Liver (tissue), 9 donors: ENCODE data around the gene ENOSF1. TPM values are rescaled to one million over a fixed set of nuclear protein-coding genes. Genes with fewer than 3 reads are reported as not detected.

Experiments
- DNase-seq: peaks from one replicate; pipeline ENCODE4 v3.0.0-alpha.2; 2017; ENCODE audit warnings: low spot score
- H3K27ac ChIP-seq, 2 donors: one replicate each; pipeline ENCODE4 v1.7.0; 2013; ENCODE audit warnings: inconsistent platforms in 2 of 2, low read length in 2 of 2, control low read depth in 1 of 2, low read depth in 1 of 2, mild to moderate bottlenecking in 1 of 2
- H3K27me3 ChIP-seq, 4 donors: one replicate each; pipeline versions ENCODE4 v1.6.1 to v1.7.0; 2013; ENCODE audit warnings: low read length in 3 of 4, inconsistent platforms in 1 of 4, mild to moderate bottlenecking in 1 of 4, moderate library complexity in 1 of 4; ENCODE audit not compliant: control insufficient read depth in 4 of 4, insufficient read depth in 4 of 4
- H3K36me3 ChIP-seq, 4 donors: one replicate each; pipeline versions ENCODE4 v1.6.1 to v1.7.0; 2013; ENCODE audit warnings: low read length in 3 of 4, mild to moderate bottlenecking in 3 of 4, low read depth in 1 of 4, moderate library complexity in 1 of 4; ENCODE audit not compliant: control insufficient read depth in 4 of 4, insufficient read depth in 3 of 4
- H3K4me1 ChIP-seq, 4 donors: one replicate each; pipeline versions ENCODE4 v1.6.1 to v1.7.0; 2013; ENCODE audit warnings: low read length in 3 of 4, mild to moderate bottlenecking in 3 of 4, moderate library complexity in 1 of 4; ENCODE audit not compliant: control insufficient read depth in 4 of 4, insufficient read depth in 4 of 4
- H3K4me3 ChIP-seq, 3 donors: one replicate each; pipeline versions ENCODE4 v1.6.1 to v1.7.0; 2013; ENCODE audit warnings: low read length in 3 of 3, control low read depth in 1 of 3, low read depth in 1 of 3, mild to moderate bottlenecking in 1 of 3
- H3K9ac ChIP-seq, 2 donors: one replicate each; pipeline ENCODE4 v1.7.0; 2013; ENCODE audit warnings: low read length in 2 of 2, mild to moderate bottlenecking in 2 of 2, moderate library complexity in 2 of 2, control low read depth in 1 of 2, low read depth in 1 of 2
- H3K9me3 ChIP-seq, 4 donors: one replicate each; pipeline versions ENCODE4 v1.6.1 to v1.7.0; 2013; ENCODE audit warnings: low read length in 3 of 4; ENCODE audit not compliant: control insufficient read depth in 4 of 4
- ATF3 ChIP-seq: IDR thresholded peaks from 2 replicates; pipeline ENCODE4 v1.6.1; 2016; ENCODE audit warnings: antibody characterized with exemption
- EGR1 ChIP-seq, 2 donors: IDR thresholded peaks; 2 replicates each; pipeline ENCODE4 v1.6.1; 2016 to 2018; ENCODE audit warnings: antibody characterized with exemption in 2 of 2, low read depth in 2 of 2
- FOXA2 ChIP-seq: IDR thresholded peaks from 2 replicates; pipeline ENCODE4 v1.6.1; 2016; ENCODE audit warnings: antibody characterized with exemption
- JUND ChIP-seq, 2 donors: IDR thresholded peaks; 2 replicates each; pipeline ENCODE4 v1.6.1; 2016; ENCODE audit warnings: antibody characterized with exemption in 2 of 2
- NR2F2 ChIP-seq: IDR thresholded peaks from 2 replicates; pipeline ENCODE4 v1.6.1; 2016; ENCODE audit warnings: antibody characterized with exemption
- RXRA ChIP-seq, 2 donors: IDR thresholded peaks; 2 replicates each; pipeline ENCODE4 v1.6.1; 2017 to 2018; ENCODE audit warnings: antibody characterized with exemption in 2 of 2, mild to moderate bottlenecking in 1 of 2
- SP1 ChIP-seq: IDR thresholded peaks from 2 replicates; pipeline ENCODE4 v1.6.1; 2018; ENCODE audit warnings: antibody characterized with exemption, mild to moderate bottlenecking
- TAF1 ChIP-seq: conservative IDR thresholded peaks from 2 replicates; pipeline ENCODE4 v1.6.1; 2016; ENCODE audit warnings: antibody characterized with exemption, mild to moderate bottlenecking
- ZBTB33 ChIP-seq: IDR thresholded peaks from 2 replicates; pipeline ENCODE4 v1.6.1; 2016; ENCODE audit warnings: antibody characterized with exemption
- WGBS: extraction: QIAGEN DNeasy Blood & Tissue Kit; methylation state at CpG from one replicate; pipeline ENCODE4 v1.1.7; 2013; 5-methylcytosine and 5-hydroxymethylcytosine counted together
- polyA plus RNA-seq, 2 donors: library from polyadenylated mRNA; stranded (reverse) in 1 of 2; unstranded in 1 of 2; fragments of 200-250 nt in 1 of 2; fragments of >200 nt in 1 of 2; fragmentation: Nextera tagmentation in 1 of 2; extraction: Ambion mirVana in 1 of 2; gene quantifications; one replicate each; pipeline versions ENCODE4 v1.2.1 to v1.2.3, GENCODE V29; 2013 to 2015
- total RNA-seq, 2 donors: library from RNA; depleted of rRNA; stranded (reverse); fragments of >200 nt; gene quantifications; one replicate each; pipeline ENCODE4 v1.2.3, GENCODE V29; 2014
- TF ChIP-seq, protein P1 (sequence below): IDR thresholded peaks from 2 replicates; pipeline ENCODE4 v1.6.1; 2016; ENCODE audit warnings: antibody characterized with exemption, mild to moderate bottlenecking
- TF ChIP-seq, protein P2 (sequence below): IDR thresholded peaks from 2 replicates; pipeline ENCODE4 v1.6.1; 2016; ENCODE audit warnings: antibody characterized with exemption
- TF ChIP-seq, protein P3 (sequence below): fragments of 150-350 bp; IDR thresholded peaks from 2 replicates; pipeline ENCODE4 v1.5.1; 2017; ENCODE audit warnings: improper control_type of control experiment, low read depth, low read length; ENCODE audit not compliant: missing input control
- donor health status: healthy.
- donor health status: healthy.
- donor health status: healthy.
- donor health status: healthy.
- donor health status: healthy.

The ENOSF1 gene
- total and polyA plus RNA-seq, 4 donors: 34.0 to 96.1 (median 53.6) TPM

- TF ChIP-seq ZBTB33 (no peak), NR2F2 (no peak)
Observed at GRCh38 chr18:681985-682384, 30.4 kb downstream of the ENOSF1 start (continued).

GRCh38 chr18:680392-680791 is 32.0 kb downstream of the ENOSF1 start:
- Histone ChIP-seq H3K9me3 (no peaks in the 10 kb centered on the region), H3K4me3 (no peak overlapping the region), H3K9ac (no peak overlapping the region), H3K4me1 (peaks cover 7 to 10% (median 8%) of the 10 kb centered on the region in 4 donors), H3K27ac (no peak overlapping the region), H3K27me3 (no peaks in the 10 kb centered on the region), H3K36me3 (peaks cover 6 to 50% (median 38%) of the 10 kb centered on the region in 4 donors)
- no peak for DNase-seq
- WGBS: 99% methylated on average over 4 of the region's 4 CpGs
- TF ChIP-seq RXRA (IDR thresholded peaks at IDR 0.05) (no peak), ATF3 (no peak), JUND (IDR thresholded peaks at IDR 0.05) (no peak), SP1 (no peak), EGR1 (IDR thresholded peaks at IDR 0.05; ENCODE audit: low read depth in 2 of 2) (no peak), FOXA2 (no peak), TAF1 (no peak)
- TF ChIP-seq, protein P1, sequence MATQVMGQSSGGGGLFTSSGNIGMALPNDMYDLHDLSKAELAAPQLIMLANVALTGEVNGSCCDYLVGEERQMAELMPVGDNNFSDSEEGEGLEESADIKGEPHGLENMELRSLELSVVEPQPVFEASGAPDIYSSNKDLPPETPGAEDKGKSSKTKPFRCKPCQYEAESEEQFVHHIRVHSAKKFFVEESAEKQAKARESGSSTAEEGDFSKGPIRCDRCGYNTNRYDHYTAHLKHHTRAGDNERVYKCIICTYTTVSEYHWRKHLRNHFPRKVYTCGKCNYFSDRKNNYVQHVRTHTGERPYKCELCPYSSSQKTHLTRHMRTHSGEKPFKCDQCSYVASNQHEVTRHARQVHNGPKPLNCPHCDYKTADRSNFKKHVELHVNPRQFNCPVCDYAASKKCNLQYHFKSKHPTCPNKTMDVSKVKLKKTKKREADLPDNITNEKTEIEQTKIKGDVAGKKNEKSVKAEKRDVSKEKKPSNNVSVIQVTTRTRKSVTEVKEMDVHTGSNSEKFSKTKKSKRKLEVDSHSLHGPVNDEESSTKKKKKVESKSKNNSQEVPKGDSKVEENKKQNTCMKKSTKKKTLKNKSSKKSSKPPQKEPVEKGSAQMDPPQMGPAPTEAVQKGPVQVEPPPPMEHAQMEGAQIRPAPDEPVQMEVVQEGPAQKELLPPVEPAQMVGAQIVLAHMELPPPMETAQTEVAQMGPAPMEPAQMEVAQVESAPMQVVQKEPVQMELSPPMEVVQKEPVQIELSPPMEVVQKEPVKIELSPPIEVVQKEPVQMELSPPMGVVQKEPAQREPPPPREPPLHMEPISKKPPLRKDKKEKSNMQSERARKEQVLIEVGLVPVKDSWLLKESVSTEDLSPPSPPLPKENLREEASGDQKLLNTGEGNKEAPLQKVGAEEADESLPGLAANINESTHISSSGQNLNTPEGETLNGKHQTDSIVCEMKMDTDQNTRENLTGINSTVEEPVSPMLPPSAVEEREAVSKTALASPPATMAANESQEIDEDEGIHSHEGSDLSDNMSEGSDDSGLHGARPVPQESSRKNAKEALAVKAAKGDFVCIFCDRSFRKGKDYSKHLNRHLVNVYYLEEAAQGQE: no peak
- TF ChIP-seq, protein P2, sequence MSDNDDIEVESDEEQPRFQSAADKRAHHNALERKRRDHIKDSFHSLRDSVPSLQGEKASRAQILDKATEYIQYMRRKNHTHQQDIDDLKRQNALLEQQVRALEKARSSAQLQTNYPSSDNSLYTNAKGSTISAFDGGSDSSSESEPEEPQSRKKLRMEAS: no peak

DNA sequence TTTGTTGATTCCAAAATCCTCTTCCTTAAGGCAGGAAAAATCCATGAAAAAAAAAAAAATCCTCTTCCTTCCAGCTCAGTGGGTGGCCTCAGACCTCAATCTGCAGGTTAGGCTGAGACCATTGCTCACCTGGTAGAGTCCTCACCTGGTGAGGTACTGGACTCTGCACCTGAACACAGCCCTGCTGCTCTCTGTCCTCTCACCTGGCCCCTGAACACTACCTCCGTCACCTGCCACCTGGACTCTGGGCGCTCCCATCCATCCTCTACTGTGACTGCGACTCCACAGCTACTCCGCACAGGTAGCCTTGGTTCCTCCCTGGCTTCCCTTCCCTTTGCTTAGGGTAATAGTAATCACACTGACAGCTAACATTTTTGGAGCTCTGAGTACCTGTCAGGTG is 32.9 kb downstream of the ENOSF1 start:
- WGBS: 98% methylated on average over 4 of the region's 4 CpGs
- DNase-seq: no peak
- H3K4me3 ChIP-seq: no peak overlapping the region
- peaks cover 7 to 9% (median 8%) of the 10 kb centered on the region in 4 donors for H3K4me1 ChIP-seq
- H3K27me3 ChIP-seq: no peaks in the 10 kb centered on the region
- H3K9ac ChIP-seq: no peak overlapping the region
- H3K36me3 ChIP-seq: peaks cover 8 to 58% (median 42%) of the 10 kb centered on the region in 4 donors
- TF ChIP-seq, protein P1: no peak
- TF ChIP-seq, protein P3, sequence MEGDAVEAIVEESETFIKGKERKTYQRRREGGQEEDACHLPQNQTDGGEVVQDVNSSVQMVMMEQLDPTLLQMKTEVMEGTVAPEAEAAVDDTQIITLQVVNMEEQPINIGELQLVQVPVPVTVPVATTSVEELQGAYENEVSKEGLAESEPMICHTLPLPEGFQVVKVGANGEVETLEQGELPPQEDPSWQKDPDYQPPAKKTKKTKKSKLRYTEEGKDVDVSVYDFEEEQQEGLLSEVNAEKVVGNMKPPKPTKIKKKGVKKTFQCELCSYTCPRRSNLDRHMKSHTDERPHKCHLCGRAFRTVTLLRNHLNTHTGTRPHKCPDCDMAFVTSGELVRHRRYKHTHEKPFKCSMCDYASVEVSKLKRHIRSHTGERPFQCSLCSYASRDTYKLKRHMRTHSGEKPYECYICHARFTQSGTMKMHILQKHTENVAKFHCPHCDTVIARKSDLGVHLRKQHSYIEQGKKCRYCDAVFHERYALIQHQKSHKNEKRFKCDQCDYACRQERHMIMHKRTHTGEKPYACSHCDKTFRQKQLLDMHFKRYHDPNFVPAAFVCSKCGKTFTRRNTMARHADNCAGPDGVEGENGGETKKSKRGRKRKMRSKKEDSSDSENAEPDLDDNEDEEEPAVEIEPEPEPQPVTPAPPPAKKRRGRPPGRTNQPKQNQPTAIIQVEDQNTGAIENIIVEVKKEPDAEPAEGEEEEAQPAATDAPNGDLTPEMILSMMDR: no peak
- no peak for TF ChIP-seq JUND (IDR thresholded peaks at IDR 0.05)
- no peaks in the 10 kb centered on the region for H3K9me3 ChIP-seq
- H3K27ac ChIP-seq: no peak overlapping the region
